Endothelial cell of coronary artery (primary cell): ENCODE data around the gene TTC13. TPM values are rescaled to one million over a fixed set of nuclear protein-coding genes. Genes with fewer than 3 reads are reported as not detected.

Source experiments
- total RNA-seq: library from RNA; depleted of rRNA; stranded (reverse); fragments of >200 nt; gene quantifications from 2 replicates; pipeline ENCODE4 v1.2.3, GENCODE V29; 2014

The TTC13 gene, protein sequence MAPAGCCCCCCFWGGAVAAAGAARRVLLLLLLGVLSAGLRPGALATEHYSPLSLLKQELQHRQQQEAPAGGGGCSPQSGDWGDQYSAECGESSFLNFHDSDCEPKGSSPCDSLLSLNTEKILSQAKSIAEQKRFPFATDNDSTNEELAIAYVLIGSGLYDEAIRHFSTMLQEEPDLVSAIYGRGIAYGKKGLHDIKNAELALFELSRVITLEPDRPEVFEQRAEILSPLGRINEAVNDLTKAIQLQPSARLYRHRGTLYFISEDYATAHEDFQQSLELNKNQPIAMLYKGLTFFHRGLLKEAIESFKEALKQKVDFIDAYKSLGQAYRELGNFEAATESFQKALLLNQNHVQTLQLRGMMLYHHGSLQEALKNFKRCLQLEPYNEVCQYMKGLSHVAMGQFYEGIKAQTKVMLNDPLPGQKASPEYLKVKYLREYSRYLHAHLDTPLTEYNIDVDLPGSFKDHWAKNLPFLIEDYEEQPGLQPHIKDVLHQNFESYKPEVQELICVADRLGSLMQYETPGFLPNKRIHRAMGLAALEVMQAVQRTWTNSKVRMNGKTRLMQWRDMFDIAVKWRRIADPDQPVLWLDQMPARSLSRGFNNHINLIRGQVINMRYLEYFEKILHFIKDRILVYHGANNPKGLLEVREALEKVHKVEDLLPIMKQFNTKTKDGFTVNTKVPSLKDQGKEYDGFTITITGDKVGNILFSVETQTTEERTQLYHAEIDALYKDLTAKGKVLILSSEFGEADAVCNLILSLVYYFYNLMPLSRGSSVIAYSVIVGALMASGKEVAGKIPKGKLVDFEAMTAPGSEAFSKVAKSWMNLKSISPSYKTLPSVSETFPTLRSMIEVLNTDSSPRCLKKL
- total RNA-seq = 16.5 and 19.4 TPM in 2 replicates

DNA sequence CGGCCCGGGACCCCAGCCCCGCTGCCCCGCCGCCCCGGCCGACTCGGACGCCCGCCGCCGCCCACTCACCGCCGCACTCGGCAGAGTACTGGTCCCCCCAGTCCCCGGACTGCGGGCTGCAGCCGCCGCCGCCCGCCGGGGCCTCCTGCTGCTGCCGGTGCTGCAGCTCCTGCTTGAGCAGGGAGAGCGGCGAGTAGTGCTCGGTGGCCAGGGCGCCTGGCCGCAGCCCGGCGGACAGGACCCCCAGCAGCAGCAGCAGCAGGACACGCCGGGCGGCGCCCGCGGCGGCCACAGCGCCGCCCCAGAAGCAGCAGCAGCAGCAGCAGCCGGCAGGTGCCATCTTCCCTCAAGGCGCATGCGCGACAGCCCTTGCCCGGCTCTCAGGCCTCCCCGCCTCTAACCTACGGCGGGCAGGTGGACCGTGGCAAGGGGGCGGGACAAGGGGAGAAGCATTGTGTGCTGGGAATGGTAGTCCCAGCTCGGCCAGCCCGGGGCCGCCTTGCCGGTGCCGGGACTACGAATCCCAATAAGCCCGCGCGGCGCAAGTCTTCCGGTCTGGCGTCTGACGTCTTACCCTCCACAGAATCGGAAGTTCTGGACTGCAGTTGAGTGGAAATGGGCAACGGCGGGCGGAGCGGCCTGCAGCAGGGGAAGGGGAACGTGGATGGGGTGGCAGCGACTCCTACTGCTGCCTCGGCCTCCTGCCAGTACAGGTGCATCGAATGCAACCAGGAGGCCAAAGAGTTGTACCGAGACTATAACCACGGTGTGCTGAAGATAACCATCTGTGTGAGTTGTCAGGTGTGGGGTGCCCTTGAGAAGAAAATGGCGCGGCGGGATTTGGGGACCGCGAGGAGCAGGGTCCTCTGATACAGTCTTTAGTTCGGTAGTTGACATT is at the start of gene TTC13, which contains the start of gene ARV1:
TTC13 (minus strand) TSS at position 371 of the 898 bp plus-strand sequence; CDS start at position 340, 31 bp downstream.
ARV1 (plus strand) TSS at position 604 of the 898 bp plus-strand sequence; CDS start at position 616, 12 bp downstream.

DNA sequence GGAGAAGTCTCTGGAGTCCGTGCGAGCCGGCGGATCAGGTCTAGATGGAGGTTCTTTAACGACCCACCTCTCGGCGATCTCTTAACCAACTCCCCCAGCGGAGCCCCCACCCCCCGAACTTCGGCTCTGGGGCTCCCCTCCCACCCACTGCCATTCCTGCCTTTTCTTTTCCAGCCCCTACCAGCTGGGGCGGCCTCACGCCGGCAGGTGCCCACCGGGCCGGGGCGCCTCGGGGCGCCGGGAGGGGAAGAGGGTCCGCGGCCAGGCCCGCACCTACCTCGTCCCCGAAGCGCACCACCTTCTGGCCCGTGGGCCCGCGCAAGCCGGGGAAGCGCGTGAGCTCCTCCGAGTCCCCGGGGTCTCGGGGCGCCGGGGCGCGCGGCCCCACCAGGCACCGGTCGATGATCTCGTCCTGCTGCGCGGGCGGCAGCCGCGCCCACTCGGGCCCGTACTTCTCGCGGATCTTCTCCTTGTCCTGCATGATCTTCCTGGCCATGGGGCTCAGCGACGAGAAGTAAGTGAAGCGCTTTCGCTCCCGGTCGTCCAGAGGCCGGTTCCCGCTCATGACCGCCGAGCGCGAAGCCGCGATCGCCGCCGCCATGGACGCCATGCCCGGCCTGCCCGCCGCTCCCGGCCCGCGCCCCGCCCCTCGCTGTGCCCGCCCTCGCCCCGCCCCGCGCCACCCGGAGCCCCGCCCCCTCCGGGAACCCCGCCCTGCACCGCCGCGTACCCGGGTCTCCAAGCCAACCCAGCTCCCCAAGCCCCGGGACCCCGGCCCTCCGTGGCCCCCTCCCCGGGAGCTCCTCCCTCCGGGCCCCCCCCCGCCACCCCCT is 110.5 kb downstream of the TTC13 start, which contains the start of gene C1orf198:
C1orf198 (minus strand) TSS at position 619 of the 833 bp plus-strand sequence; CDS start at position 610, 9 bp downstream.

Other genes with a start within 250 kb of the TTC13 start
- not detected in 2 replicates for gene CAPN9, start 231.5 kb downstream of the TTC13 start, total RNA-seq
- 9.4 and 17.8 TPM in 2 replicates for gene C1orf198, start 110.3 kb downstream of the TTC13 start, total RNA-seq
- 11.0 and 11.4 TPM in 2 replicates for gene ARV1, start 233 bp upstream of the TTC13 start, total RNA-seq
- gene FAM89A, start 61.4 kb upstream of the TTC13 start, total RNA-seq = 13.2 and 23.1 TPM in 2 replicates
- not detected in 2 replicates for gene TRIM67, start 183.2 kb upstream of the TTC13 start, total RNA-seq